HG03575 (cell line): ENCODE results near the gene NEURL1B.
"Not testable (repeated sequence)": the region's sequence is repeated elsewhere in the genome, so short reads cannot be mapped to it uniquely, and the experiment has no call there.

Experiments
- ATAC-seq: cut with Tn5 transposase; IDR thresholded peaks from one replicate; pipeline ENCODE4 v1.9.1; 2021; ENCODE audit not compliant: unreplicated experiment, insufficient number of reproducible peaks, low FRiP score; ENCODE audit errors: extremely low read depth

NEURL1B gene

DNA sequence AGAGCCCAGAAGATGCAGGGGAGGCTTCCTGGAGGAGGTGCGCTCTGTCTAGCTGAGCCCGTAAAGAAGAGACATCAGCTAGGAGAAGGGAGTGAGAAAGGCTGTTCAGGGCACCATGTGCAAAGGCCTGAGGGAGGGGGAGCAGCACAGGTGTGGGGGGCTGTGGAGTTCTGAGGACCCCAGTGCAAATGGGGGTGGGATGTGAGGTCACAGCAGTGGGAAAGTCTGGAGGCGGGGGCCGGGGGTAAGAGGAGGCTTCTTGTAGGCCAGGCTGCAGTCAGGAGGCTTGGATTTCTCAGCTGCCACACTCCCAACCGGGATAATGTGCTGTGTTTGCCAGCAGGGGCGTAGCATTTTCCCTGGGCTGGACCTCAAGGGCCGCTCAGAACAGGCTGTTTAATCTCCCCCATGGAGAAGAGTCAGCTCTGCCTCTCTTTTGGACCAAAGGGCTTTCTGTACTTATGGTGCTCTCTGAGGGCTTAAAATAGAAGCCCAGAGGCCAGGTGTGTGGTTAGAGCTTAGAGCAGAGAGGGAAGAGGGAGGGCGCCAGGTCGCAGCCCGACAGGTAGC is 5.7 kb downstream of the NEURL1B start:
- no peak for ATAC-seq

DNA sequence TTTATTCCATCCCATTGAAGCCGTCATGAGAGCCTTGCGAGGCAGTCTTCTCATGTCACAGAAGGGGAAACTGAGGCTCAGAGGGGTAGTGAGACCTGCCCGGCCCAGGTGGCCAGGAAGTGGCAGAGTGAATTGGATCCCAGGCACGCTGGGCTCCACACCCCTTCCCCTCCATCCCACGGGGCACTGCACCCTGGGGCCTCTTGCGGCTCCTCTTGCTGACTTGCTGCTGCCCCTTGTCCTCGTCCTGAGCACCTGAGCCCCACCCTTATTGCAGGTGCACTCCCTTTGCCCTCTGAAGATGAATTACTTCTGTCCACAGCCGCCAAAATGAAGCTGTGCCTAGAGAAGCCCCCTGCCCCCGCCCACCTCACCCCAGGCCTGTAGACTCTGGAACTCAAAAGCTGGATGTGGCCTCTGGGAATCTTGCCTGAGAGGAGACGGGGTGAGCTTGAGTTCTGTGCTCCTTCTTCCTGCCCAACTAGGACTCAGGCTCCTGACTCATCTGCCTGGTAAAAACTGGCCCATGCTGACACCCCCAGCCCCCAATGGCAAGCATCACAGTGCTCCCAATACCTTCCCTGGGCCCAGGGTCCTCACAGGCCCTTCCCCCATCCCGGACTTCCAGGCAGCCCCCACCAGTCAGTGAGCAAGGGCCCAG is 6.4 kb downstream of the NEURL1B start:
- no peak for ATAC-seq

GRCh38 chr5:172648013-172648381 is 6.9 kb downstream of the NEURL1B start:
- ATAC-seq: no peak

GRCh38 chr5:172648755-172649154 is 7.7 kb downstream of the NEURL1B start:
- ATAC-seq: no peak

GRCh38 chr5:172656496-172656895 is 15.4 kb downstream of the NEURL1B start:
- not testable (repeated sequence) for ATAC-seq

GRCh38 chr5:172657524-172658233 is 16.6 kb downstream of the NEURL1B start:
- ATAC-seq: not testable (repeated sequence)

DNA sequence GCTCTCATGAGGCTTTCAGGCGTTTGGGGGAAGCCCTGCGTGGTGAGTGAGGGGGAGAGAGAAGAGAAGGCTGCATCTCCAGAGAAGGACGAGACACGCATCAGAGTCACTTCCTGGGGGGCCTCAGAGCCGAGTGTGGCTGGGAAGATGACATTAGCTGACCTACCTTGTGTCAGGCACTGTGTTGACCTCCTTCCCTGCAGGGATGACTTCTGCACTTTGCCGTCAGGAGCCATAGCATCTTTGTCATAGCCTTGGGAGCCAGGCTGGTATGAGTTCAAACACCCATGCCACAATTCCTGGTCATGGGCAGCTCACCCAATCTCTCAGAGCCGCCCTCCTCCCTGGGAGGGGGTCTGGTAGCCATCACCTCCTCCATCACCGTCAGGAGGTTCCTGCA is 17.3 kb downstream of the NEURL1B start:
- no peak for ATAC-seq

DNA sequence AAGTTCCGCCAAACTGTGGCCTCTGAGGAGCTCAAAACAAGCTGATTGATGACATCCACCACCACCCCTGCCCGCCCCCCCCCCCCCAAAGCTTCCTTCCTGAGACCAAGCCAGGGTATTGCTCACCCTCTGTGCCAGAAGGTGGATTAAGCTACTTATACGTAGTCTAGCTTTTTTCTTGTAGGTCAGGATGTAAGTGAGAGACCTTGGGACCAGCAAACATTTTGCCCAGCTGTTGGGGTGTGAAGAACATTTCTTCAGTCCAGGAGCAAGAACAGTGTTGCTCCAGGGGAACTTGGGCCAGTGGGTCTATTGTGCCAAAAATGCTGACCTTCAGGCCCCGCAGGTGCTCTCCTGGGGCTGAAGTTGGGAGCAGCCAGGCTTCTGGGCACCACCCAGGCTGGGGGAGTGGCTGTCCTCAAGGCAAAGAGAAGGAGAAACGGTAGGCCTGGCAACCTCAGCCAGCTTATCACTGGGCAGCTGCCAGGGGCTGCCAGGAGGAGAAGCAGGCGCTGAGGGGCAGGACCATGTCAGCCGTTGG is 18.0 kb downstream of the NEURL1B start:
- ATAC-seq: no peak

- no peak for ATAC-seq
Measured at GRCh38 chr5:172659570-172659908, 18.5 kb downstream of the NEURL1B start.

DNA sequence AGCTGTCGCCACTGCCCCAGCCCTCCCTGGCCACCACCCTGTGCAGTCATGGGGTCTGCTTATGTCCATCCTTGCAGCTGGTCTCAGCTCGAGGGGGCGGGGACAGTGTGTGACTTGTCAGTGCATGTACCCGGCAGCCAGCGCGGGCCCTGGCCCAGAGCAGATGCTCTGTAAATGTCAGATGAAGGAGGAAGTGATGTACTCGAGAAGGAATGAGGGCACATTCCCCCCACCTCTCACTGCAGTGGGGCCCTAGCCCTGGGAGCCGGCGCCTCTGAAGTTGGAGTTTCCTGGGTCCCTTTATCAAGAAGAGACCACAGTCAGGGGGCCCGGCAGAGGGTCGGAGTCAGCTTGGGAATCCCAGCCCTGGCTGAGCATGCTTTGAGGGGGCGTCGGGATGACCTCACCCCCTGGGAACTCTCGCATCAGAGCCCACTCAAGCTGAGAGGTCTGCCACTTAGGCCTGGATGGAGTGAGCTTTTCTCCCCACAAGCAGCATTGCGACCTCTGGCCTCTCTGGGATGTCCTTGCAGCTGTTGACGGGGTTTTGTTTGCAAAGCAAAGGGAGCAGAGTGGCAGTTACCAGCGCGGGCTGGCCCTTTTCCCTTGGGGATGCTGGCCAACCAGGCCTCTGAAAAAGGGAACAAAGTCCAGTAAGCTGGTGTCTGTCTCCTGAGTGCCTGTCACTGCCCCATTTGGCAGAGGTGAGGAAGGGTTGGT is 19.0 kb downstream of the NEURL1B start:
- ATAC-seq: no peak

- ATAC-seq: no peak
Measured at GRCh38 chr5:172660974-172661373, 19.9 kb downstream of the NEURL1B start.

- no peak for ATAC-seq
Measured at GRCh38 chr5:172661526-172661925, 20.5 kb downstream of the NEURL1B start.

GRCh38 chr5:172662596-172662995 is 21.5 kb downstream of the NEURL1B start:
- no peak for ATAC-seq

- ATAC-seq: no peak
Measured at GRCh38 chr5:172664018-172664417, 23.0 kb downstream of the NEURL1B start.

GRCh38 chr5:172664681-172665541 is 23.8 kb downstream of the NEURL1B start:
- no peak for ATAC-seq

DNA sequence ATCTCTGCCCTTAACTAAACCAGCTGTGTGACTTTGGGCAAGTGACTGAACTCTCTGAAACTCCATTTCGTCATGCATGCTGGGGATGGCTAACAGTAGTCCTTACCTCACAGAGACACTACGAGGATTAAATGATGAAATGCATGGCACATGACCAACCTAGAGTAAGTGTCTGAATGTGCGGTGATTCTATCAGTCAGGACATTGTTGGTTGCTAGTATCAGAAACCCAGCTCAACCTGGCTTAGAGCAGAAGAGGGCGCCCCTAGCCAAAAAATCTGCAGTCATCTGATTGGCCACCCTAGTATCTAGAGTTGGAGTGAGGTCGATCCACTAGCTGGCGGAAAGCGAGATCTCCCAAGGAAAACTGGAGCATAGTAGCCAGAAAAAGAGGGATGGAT is 25.2 kb downstream of the NEURL1B start:
- ATAC-seq: no peak

- no peak for ATAC-seq
Measured at GRCh38 chr5:172667786-172668593, 26.9 kb downstream of the NEURL1B start.

DNA sequence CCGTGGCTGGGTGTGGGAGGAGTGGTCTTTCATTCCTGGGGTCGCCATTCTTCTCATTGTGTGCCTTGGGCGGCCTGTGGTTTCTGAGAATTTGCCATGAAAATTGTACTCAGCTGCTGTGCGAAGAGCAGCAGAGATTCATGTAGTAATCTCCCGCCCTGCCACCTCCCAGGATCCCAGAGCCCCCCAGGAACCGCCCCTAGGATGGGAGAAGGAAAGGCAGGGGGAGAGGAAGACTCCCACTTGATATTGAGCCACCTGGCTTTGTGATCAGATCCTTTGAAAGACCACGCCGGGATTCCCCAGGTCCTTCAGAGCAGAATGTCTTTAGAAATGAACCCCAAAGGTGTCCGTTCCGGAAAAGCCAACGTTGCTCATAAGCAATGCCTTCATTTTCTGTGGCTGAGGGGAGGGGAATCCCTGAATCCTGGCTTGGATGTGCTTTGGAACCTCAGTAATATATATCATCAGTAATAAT is 27.6 kb downstream of the NEURL1B start:
- no peak for ATAC-seq
